WI38 (cell line): ENCODE measurements around the gene ZNF764.
"Not testable (repeated sequence)": the region's sequence is repeated elsewhere in the genome, so short reads cannot be mapped to it uniquely, and the experiment has no call there.

Source experiments
- H3K4me3 ChIP-seq: 2 replicates; pipeline ENCODE4 v1.5.1; 2011; ENCODE audit warnings: low read depth, mild to moderate bottlenecking, control low read depth, low read length
- CTCF ChIP-seq: IDR thresholded peaks from 2 replicates; pipeline ENCODE4 v1.5.1; 2012; ENCODE audit warnings: low read depth, mild to moderate bottlenecking, control low read depth, low read length

ZNF764 gene

GRCh38 chr16:30546115-30546514 is 12.1 kb downstream of the ZNF764 start:
- H3K4me3 ChIP-seq = no peak overlapping the region
- no peak for TF ChIP-seq CTCF

GRCh38 chr16:30543067-30543466 is 15.1 kb downstream of the ZNF764 start:
- TF ChIP-seq CTCF = no peak
- no peak overlapping the region for H3K4me3 ChIP-seq

- no peak for TF ChIP-seq CTCF
- no peak overlapping the region for H3K4me3 ChIP-seq
These were observed 16.5 kb downstream of the ZNF764 start for GRCh38 chr16:30541502-30542329.

GRCh38 chr16:30540916-30541464 is 17.2 kb downstream of the ZNF764 start:
- H3K4me3 ChIP-seq = not testable (repeated sequence)

GRCh38 chr16:30539986-30540526 is 18.1 kb downstream of the ZNF764 start:
- H3K4me3 ChIP-seq = not testable (repeated sequence)

- TF ChIP-seq CTCF = no peak
- no peak overlapping the region for H3K4me3 ChIP-seq
These were observed 18.9 kb downstream of the ZNF764 start for GRCh38 chr16:30539000-30539964.

- H3K4me3 ChIP-seq = not testable (repeated sequence)
These were observed 21.7 kb downstream of the ZNF764 start for GRCh38 chr16:30536391-30537024.

GRCh38 chr16:30535777-30536190 is 22.4 kb downstream of the ZNF764 start:
- peak overlapping the region; percentile 70 for H3K4me3 ChIP-seq
- no peak for TF ChIP-seq CTCF
